IPS-18a (cell line): Measurements from ENCODE around the gene GPN3.

Experiments used
- H3K27ac ChIP-seq: one replicate; pipeline ENCODE4 v1.5.1; 2013; ENCODE audit warnings: low read length
- H3K27me3 ChIP-seq: one replicate; pipeline ENCODE4 v1.6.1; 2013; ENCODE audit warnings: mild to moderate bottlenecking, low read length; ENCODE audit not compliant: control insufficient read depth, insufficient read depth
- H3K36me3 ChIP-seq: one replicate; pipeline ENCODE4 v1.6.1; 2013; ENCODE audit warnings: low read depth, low read length; ENCODE audit not compliant: control insufficient read depth
- H3K4me1 ChIP-seq: one replicate; pipeline ENCODE4 v1.6.1; 2013; ENCODE audit warnings: low read depth, low read length; ENCODE audit not compliant: control insufficient read depth
- H3K4me3 ChIP-seq: one replicate; pipeline ENCODE4 v1.5.1; 2013; ENCODE audit warnings: low read length
- H3K9ac ChIP-seq: one replicate; pipeline ENCODE4 v1.6.1; 2013; ENCODE audit warnings: mild to moderate bottlenecking, low read length, moderate library complexity
- H3K9me3 ChIP-seq: one replicate; pipeline ENCODE4 v1.6.1; 2013; ENCODE audit warnings: low read depth, low read length; ENCODE audit not compliant: control insufficient read depth

Gene GPN3

GRCh38 chr12:110468214-110469048 is at the start of gene GPN3, which contains the start of gene FAM216A:
TSS of gene GPN3 (minus strand) at chr12:110468257. CDS start at chr12:110468203, 54 bp downstream.
TSS of gene FAM216A (plus strand) at chr12:110468845. CDS start at chr12:110468876, 31 bp downstream.
- Histone ChIP-seq H3K27me3 (no peaks in the 10 kb centered on the region), H3K27ac (peak within 1 kb of the TSS; percentile 92), H3K4me1 (peaks cover 4% of the 10 kb centered on the region), H3K4me3 (peak within 1 kb of the TSS; percentile 97), H3K36me3 (peaks cover 10% of the 10 kb centered on the region), H3K9ac (peak within 1 kb of the TSS; percentile 90), H3K9me3 (no peaks in the 10 kb centered on the region)

GRCh38 chr12:110516995-110517394 is 48.9 kb upstream of the GPN3 start:
- H3K9ac ChIP-seq = no peak overlapping the region
- H3K9me3 ChIP-seq = no peaks in the 10 kb centered on the region
- H3K27me3 ChIP-seq = no peaks in the 10 kb centered on the region
- H3K4me3 ChIP-seq = no peak overlapping the region
- H3K36me3 ChIP-seq = no peaks in the 10 kb centered on the region
- no peak overlapping the region for H3K27ac ChIP-seq
- H3K4me1 ChIP-seq = no peaks in the 10 kb centered on the region

- Histone ChIP-seq H3K9ac (no peak overlapping the region), H3K9me3 (no peaks in the 10 kb centered on the region), H3K27ac (no peak overlapping the region), H3K4me3 (no peak overlapping the region), H3K27me3 (no peaks in the 10 kb centered on the region), H3K36me3 (no peaks in the 10 kb centered on the region), H3K4me1 (no peaks in the 10 kb centered on the region)
These were observed 46.3 kb upstream of the GPN3 start for GRCh38 chr12:110514363-110514762.

GRCh38 chr12:110513842-110514241 is 45.8 kb upstream of the GPN3 start:
- H3K9me3 ChIP-seq = no peaks in the 10 kb centered on the region
- no peak overlapping the region for H3K9ac ChIP-seq
- H3K27me3 ChIP-seq = no peaks in the 10 kb centered on the region
- no peak overlapping the region for H3K27ac ChIP-seq
- no peaks in the 10 kb centered on the region for H3K36me3 ChIP-seq
- no peak overlapping the region for H3K4me3 ChIP-seq
- H3K4me1 ChIP-seq = no peaks in the 10 kb centered on the region

- Histone ChIP-seq H3K9ac (no peak overlapping the region), H3K9me3 (no peaks in the 10 kb centered on the region), H3K27ac (no peak overlapping the region), H3K4me3 (no peak overlapping the region), H3K27me3 (peaks cover 8% of the 10 kb centered on the region), H3K4me1 (no peaks in the 10 kb centered on the region), H3K36me3 (no peaks in the 10 kb centered on the region)
These were observed 40.1 kb upstream of the GPN3 start for GRCh38 chr12:110508071-110508586.

GRCh38 chr12:110505332-110505731 is 37.3 kb upstream of the GPN3 start:
- H3K9me3 ChIP-seq = peaks cover 7% of the 10 kb centered on the region
- no peaks in the 10 kb centered on the region for H3K36me3 ChIP-seq
- no peak overlapping the region for H3K9ac ChIP-seq
- H3K4me3 ChIP-seq = no peak overlapping the region
- H3K27ac ChIP-seq = no peak overlapping the region
- no peaks in the 10 kb centered on the region for H3K4me1 ChIP-seq
- H3K27me3 ChIP-seq = peaks cover 18% of the 10 kb centered on the region

GRCh38 chr12:110503432-110503831 is 35.4 kb upstream of the GPN3 start:
- Histone ChIP-seq H3K9ac (no peak overlapping the region), H3K27me3 (peaks cover 18% of the 10 kb centered on the region)

GRCh38 chr12:110501752-110502738 is 34.0 kb upstream of the GPN3 start, which contains the start of the genes RAD9B and VPS29:
TSS of gene RAD9B (plus strand) at chr12:110502331. CDS start at chr12:110502338, 7 bp downstream.
TSS of gene VPS29 (minus strand) at chr12:110502111. CDS start at chr12:110502051, 60 bp downstream.
- Histone ChIP-seq H3K27me3 (peaks cover 18% of the 10 kb centered on the region), H3K4me3 (peak within 1 kb of the TSS; percentile 93), H3K9ac (peak within 1 kb of the TSS; percentile 65), H3K9me3 (peaks cover 7% of the 10 kb centered on the region), H3K4me1 (no peaks in the 10 kb centered on the region), H3K36me3 (no peaks in the 10 kb centered on the region), H3K27ac (peak within 1 kb of the TSS; percentile 6)

More at GRCh38 chr12:110503432-110503831, 35.4 kb upstream of the GPN3 start:
- Histone ChIP-seq H3K9me3 (peaks cover 7% of the 10 kb centered on the region), H3K27ac (no peak overlapping the region), H3K4me3 (no peak overlapping the region), H3K4me1 (no peaks in the 10 kb centered on the region), H3K36me3 (no peaks in the 10 kb centered on the region)

- H3K27ac ChIP-seq = peak overlapping the region; percentile 6
- H3K9ac ChIP-seq = peak overlapping the region; percentile 65
- H3K4me3 ChIP-seq = peak overlapping the region; percentile 93
- H3K9me3 ChIP-seq = peaks cover 7% of the 10 kb centered on the region
- peaks cover 18% of the 10 kb centered on the region for H3K27me3 ChIP-seq
- H3K4me1 ChIP-seq = no peaks in the 10 kb centered on the region
- H3K36me3 ChIP-seq = peaks cover under 1% of the 10 kb centered on the region
These were observed 33.3 kb upstream of the GPN3 start for GRCh38 chr12:110501399-110501751.

GRCh38 chr12:110498984-110499706 is 31.1 kb upstream of the GPN3 start:
- Histone ChIP-seq H3K36me3 (peaks cover 10% of the 10 kb centered on the region), H3K9me3 (peaks cover 7% of the 10 kb centered on the region), H3K4me3 (no peak overlapping the region), H3K4me1 (no peaks in the 10 kb centered on the region), H3K27ac (no peak overlapping the region), H3K9ac (no peak overlapping the region), H3K27me3 (peaks cover 18% of the 10 kb centered on the region)
